GM12874 (cell line): Measurements from ENCODE around the gene TOP2A.

Experiments
- CTCF ChIP-seq: IDR thresholded peaks from 2 replicates; pipeline ENCODE4 v1.5.1; 2011; ENCODE audit warnings: low read depth, mild to moderate bottlenecking, control low read depth, low read length, moderate library complexity; ENCODE audit not compliant: insufficient read depth

Gene TOP2A

GRCh38 chr17:40417609-40418427, at the start of gene TOP2A:
TSS of gene TOP2A (minus strand) at chr17:40417896. CDS start at chr17:40417791, 105 bp downstream.
- TF ChIP-seq CTCF = no peak

GRCh38 chr17:40467281-40467867, 49.7 kb upstream of the TOP2A start:
- no peak for TF ChIP-seq CTCF

- TF ChIP-seq CTCF = no peak
Observed at GRCh38 chr17:40466298-40466971, 48.7 kb upstream of the TOP2A start.

GRCh38 chr17:40464392-40464855, 46.7 kb upstream of the TOP2A start:
- no peak for TF ChIP-seq CTCF

- no peak for TF ChIP-seq CTCF
Observed at GRCh38 chr17:40463122-40463550, 45.4 kb upstream of the TOP2A start.

GRCh38 chr17:40462343-40463121, 44.8 kb upstream of the TOP2A start:
- no peak for TF ChIP-seq CTCF
